Bronchial epithelial cell (primary cell): ENCODE results near the gene LIMK2. TPM values are rescaled to one million over a fixed set of nuclear protein-coding genes. Genes with fewer than 3 reads are reported as not detected.
A peak's percentile ranks its signal among the peaks of the same experiment; 100 is the strongest.

ENCODE experiments used
- DNase-seq: peaks from one replicate; pipeline ENCODE4 v3.0.0-alpha.2; 2010; ENCODE audit warnings: low read depth
- FAIRE-seq: peaks from 2 replicates; lab custom pipeline; 2011; peaks lifted over from hg19 to GRCh38; lab: Jason Lieb, UNC
- H3K27me3 ChIP-seq: 2 replicates; pipeline ENCODE4 v1.5.1; 2011; ENCODE audit warnings: low read length; ENCODE audit not compliant: control insufficient read depth, insufficient read depth
- H3K36me3 ChIP-seq: 2 replicates; pipeline ENCODE4 v1.5.1; 2011; ENCODE audit warnings: low read length; ENCODE audit not compliant: control insufficient read depth, insufficient read depth
- H3K4me3 ChIP-seq: 2 replicates; pipeline ENCODE4 v1.5.1; 2011; ENCODE audit warnings: mild to moderate bottlenecking, low read depth, low read length, control low read depth
- total RNA-seq: library from RNA; depleted of rRNA; stranded (reverse); fragments of >200 nt; gene quantifications from 2 replicates; pipeline ENCODE4 v1.2.1, GENCODE V29; 2014
- TF ChIP-seq, protein P1 (sequence below): IDR thresholded peaks from 2 replicates; pipeline ENCODE4 v1.5.1; 2011; ENCODE audit warnings: mild to moderate bottlenecking, moderate library complexity, low read length, control low read depth, inconsistent platforms; ENCODE audit not compliant: insufficient read depth, severe bottlenecking

Gene LIMK2
- total RNA-seq, 1 donor from 2014 or later: 121 TPM

DNA sequence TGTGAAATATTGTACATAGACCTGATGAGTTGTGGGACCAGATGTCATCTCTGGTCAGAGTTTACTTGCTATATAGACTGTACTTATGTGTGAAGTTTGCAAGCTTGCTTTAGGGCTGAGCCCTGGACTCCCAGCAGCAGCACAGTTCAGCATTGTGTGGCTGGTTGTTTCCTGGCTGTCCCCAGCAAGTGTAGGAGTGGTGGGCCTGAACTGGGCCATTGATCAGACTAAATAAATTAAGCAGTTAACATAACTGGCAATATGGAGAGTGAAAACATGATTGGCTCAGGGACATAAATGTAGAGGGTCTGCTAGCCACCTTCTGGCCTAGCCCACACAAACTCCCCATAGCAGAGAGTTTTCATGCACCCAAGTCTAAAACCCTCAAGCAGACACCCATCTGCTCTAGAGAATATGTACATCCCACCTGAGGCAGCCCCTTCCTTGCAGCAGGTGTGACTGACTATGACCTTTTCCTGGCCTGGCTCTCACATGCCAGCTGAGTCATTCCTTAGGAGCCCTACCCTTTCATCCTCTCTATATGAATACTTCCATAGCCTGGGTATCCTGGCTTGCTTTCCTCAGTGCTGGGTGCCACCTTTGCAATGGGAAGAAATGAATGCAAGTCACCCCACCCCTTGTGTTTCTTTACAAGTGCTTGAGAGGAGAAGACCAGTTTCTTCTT is 67.9 kb downstream of the LIMK2 start:
- H3K27me3 ChIP-seq: no peaks in the 10 kb centered on the region
- TF ChIP-seq, protein P1, sequence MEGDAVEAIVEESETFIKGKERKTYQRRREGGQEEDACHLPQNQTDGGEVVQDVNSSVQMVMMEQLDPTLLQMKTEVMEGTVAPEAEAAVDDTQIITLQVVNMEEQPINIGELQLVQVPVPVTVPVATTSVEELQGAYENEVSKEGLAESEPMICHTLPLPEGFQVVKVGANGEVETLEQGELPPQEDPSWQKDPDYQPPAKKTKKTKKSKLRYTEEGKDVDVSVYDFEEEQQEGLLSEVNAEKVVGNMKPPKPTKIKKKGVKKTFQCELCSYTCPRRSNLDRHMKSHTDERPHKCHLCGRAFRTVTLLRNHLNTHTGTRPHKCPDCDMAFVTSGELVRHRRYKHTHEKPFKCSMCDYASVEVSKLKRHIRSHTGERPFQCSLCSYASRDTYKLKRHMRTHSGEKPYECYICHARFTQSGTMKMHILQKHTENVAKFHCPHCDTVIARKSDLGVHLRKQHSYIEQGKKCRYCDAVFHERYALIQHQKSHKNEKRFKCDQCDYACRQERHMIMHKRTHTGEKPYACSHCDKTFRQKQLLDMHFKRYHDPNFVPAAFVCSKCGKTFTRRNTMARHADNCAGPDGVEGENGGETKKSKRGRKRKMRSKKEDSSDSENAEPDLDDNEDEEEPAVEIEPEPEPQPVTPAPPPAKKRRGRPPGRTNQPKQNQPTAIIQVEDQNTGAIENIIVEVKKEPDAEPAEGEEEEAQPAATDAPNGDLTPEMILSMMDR: no peak
- DNase-seq: peak; percentile 57

DNA sequence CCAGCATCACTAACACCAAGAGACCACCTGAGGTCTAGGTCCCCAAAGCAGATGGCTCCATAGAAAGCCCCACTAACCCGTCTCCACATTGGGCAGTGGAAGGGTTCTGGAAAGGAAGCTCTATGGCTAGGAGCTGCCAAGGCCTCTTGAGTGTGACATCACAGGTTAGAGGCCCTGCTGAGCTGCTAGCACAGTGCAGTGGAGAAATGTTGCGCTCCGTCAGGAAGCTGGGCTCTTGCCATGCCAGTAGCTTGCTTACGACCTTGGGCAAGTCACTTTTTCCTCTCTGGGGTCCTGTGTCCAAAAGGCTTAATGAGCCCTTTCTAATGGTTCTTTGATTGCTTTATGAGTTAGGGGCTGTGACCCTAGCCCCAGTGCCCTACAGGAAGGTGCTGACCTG is 69.6 kb downstream of the LIMK2 start:
- peaks cover 23% of the 10 kb centered on the region for H3K36me3 ChIP-seq
- TF ChIP-seq, protein P1: no peak
- no peak for FAIRE-seq
- H3K4me3 ChIP-seq: no peak overlapping the region
- no peaks in the 10 kb centered on the region for H3K27me3 ChIP-seq
- no peak for DNase-seq

More for the DNA sequence above, 67.9 kb downstream of the LIMK2 start:
- Histone ChIP-seq H3K4me3 (no peak overlapping the region), H3K36me3 (peaks cover 23% of the 10 kb centered on the region)
- no peak for FAIRE-seq

DNA sequence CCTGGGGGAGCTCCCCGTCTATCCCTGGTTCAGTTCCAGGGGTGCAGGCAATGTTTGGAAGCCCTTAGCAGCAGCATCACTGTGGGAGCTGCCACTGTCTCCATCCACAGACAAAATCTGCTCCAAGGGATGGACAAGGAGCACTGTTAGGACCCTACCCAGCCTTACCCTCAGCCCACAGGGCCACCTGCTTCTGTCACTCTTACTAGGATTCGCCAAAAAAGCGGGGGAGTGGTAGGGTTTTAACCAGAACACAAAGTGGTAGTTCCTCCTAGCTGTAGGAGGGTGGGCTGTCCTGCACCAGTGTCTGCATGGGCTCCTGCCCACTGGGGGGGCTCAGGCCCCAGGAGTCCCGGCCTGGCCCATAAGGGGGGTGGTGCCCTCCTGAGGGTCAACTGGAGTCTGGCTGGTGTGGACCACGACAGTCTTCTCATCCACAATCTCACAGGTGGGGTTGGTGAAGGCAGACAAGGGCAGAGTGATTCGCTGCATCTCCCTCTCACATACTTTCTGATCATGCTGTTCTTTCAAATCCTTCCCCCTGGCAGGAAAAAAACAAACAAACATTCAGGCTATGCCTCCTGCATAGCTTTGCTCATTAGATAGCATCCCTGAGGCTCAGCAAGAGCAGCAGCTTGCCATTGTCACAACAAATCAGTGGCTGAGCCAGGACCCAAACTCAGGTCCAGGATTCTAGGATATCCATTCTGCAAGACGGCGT is 70.8 kb downstream of the LIMK2 start:
- Histone ChIP-seq H3K27me3 (no peaks in the 10 kb centered on the region), H3K36me3 (peaks cover 19% of the 10 kb centered on the region), H3K4me3 (no peak overlapping the region)
- peak; percentile 60 for FAIRE-seq
- TF ChIP-seq, protein P1: no peak
- DNase-seq: no peak

DNA sequence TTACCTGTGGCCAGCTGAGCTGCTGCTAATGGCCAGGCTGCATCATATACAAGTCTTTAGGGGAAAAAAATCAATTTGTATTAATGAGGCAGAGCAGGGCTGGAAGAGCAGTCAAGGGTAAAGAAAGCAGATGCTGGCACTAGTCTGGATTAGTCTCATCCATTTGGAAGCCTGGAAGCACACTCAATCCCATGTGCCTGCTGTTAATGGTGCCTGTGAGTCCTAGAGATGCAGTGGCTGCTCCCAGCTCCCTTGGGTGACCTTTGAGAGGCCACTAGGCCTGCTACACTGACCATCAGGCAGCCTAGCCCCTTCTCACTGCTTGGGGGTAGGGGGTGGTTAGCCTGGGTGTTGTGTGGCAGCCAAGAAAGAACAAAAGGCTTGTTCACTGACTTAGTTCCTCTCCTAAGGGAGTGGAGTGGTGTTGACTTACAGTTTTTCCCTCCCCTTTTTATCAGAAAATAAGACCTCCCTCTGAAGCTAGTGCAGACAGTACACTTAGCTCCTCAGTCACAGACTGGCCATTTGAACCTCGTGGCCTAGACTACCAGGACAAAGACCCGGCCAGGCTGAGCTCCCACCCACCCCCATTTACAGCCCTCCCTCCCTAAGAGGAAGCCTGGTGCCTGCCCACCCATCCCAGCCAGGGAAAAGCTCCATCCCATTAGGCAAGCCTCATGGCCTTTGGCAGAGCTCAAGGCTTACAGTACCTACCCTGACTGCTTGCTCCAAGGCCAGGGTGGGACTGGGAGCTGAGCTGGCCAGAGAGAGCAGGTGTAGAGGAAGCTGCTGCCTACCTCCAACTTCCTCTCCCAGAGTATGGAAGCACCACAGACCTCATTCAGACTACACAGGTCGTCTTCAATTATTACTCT is 72.4 kb downstream of the LIMK2 start:
- Histone ChIP-seq H3K36me3 (peaks cover 16% of the 10 kb centered on the region), H3K4me3 (no peak overlapping the region), H3K27me3 (no peaks in the 10 kb centered on the region)
- no peak for DNase-seq
- FAIRE-seq: peak; percentile 60
- TF ChIP-seq, protein P1: no peak

DNA sequence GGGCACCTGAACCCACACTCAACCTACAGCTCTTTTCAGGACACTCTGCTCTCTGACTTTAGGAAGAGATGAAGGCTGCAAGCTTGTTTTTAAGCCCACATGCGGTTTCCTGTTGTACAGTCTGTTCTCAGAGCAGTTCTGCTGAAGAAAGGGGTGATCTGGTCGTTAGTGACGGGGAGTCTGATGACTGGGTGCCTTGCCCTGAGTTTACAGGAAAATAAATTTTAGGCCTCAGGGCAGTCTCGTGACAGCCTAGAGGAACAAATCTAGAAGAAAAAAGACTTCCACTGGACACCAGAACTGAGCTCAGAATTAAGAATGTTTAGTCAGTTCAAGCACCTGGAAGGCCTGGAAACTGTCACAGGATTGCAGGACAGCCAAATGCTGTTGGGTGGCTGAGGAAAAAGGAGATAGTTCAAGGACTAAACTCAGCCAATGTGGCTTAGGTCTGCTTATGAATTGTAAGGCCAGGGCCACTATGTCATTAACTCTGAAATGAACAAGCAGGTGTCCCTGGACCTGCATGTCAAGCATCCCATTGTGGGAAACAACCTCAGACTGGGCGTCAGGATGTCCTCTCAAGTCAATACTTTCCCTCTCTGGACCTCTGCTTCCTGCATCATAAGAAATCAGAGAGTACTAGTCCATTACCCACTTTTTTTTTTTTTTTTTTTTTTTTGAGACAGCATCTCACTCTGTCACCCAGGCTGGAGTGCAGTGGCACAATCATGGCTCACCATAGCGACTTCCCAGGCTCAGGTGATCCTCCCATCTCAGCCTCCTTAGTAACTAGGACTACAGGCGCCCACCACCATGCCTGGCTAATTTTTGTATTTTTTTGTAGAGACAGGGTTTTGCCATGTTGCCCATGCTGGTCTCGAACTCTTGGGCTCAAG is 74.5 kb downstream of the LIMK2 start:
- H3K36me3 ChIP-seq: peaks cover 16% of the 10 kb centered on the region
- no peak overlapping the region for H3K4me3 ChIP-seq
- H3K27me3 ChIP-seq: no peaks in the 10 kb centered on the region
- DNase-seq: no peak
- TF ChIP-seq, protein P1: no peak
- FAIRE-seq: no peak
